Endothelial cell of umbilical vein (primary cell): ENCODE results near the gene AEBP1. TPM values are rescaled to one million over a fixed set of nuclear protein-coding genes. Genes with fewer than 3 reads are reported as not detected.

ENCODE experiments used
- BruUV-seq: library from RNA; stranded (reverse); fragments of 400-500 nt; replicated peaks from 2 replicates; lab custom pipeline; 2021; lab: Mats Ljungman, UMichigan
- CTCF ChIA-PET: fragments of 300-600, 350-600 bp; sonication (Branson Sonifier 250); formaldehyde crosslinking; loops from one replicate; lab custom pipeline; 2021; ENCODE audit warnings: antibody characterized with exemption, inconsistent platforms; lab: Charles Lee
- POLR2A ChIA-PET: fragments of 300-600, 350-600 bp; sonication (Branson Sonifier 250); formaldehyde crosslinking; loops from one replicate; lab custom pipeline; 2021; ENCODE audit warnings: antibody characterized with exemption, inconsistent platforms; lab: Charles Lee
- DNase-seq: peaks from one replicate; pipeline ENCODE4 v3.0.0-alpha.2; 2011; ENCODE audit warnings: low read depth, low spot score
- FAIRE-seq: peaks from 2 replicates; lab custom pipeline; 2011; peaks lifted over from hg19 to GRCh38; lab: Jason Lieb, UNC
- H2AFZ ChIP-seq: 2 replicates; pipeline ENCODE4 v1.6.0; 2012; ENCODE audit warnings: low read depth, low read length, control low read depth, inconsistent platforms
- H3K27ac ChIP-seq: 2 replicates; pipeline ENCODE4 v1.5.1; 2011; ENCODE audit warnings: low read depth, mild to moderate bottlenecking, control low read depth, low read length, moderate library complexity; ENCODE audit not compliant: insufficient read depth
- H3K27me3 ChIP-seq, 2 experiments: 2 replicates each; pipeline versions ENCODE4 v1.6.0 to v1.6.1; 2011; ENCODE audit warnings: low read length in 2 of 2, mixed read lengths in 1 of 2; ENCODE audit not compliant: control insufficient read depth in 2 of 2, insufficient read depth in 2 of 2
- H3K36me3 ChIP-seq, 2 experiments: 2 replicates in 1 of 2; 3 replicates in 1 of 2; pipeline ENCODE4 v1.5.1; 2011; ENCODE audit warnings: low read length in 2 of 2, mild to moderate bottlenecking in 1 of 2, moderate library complexity in 1 of 2; ENCODE audit not compliant: control insufficient read depth in 2 of 2, insufficient read depth in 2 of 2; ENCODE audit errors: extremely low read depth in 1 of 2
- H3K4me1 ChIP-seq: 3 replicates; pipeline ENCODE4 v1.5.1; 2011; ENCODE audit warnings: mild to moderate bottlenecking, low read length; ENCODE audit not compliant: control insufficient read depth, insufficient read depth; ENCODE audit errors: extremely low read depth
- H3K4me2 ChIP-seq: 2 replicates; pipeline ENCODE4 v1.6.1; 2011; ENCODE audit warnings: low read length, control low read depth, mixed read lengths; ENCODE audit not compliant: insufficient read depth
- H3K4me3 ChIP-seq, 3 experiments: fragments of 200-600 bp in 1 of 3; sonication (generic), shearing (Covaris generic) in 1 of 3; replicated peaks in 1 of 3; 2 replicates each; pipeline ENCODE4 v1.5.1; 2011 to 2016; ENCODE audit warnings: control low read depth in 3 of 3, low read length in 3 of 3, mild to moderate bottlenecking in 2 of 3, inconsistent platforms in 1 of 3, low read depth in 1 of 3, moderate library complexity in 1 of 3; ENCODE audit not compliant: insufficient read depth in 1 of 3
- H3K79me2 ChIP-seq: 2 replicates; pipeline ENCODE4 v1.6.0; 2012; ENCODE audit warnings: low read length, inconsistent platforms; ENCODE audit not compliant: control insufficient read depth, insufficient read depth
- H3K9ac ChIP-seq: replicated peaks from 2 replicates; pipeline ENCODE3; 2011; ENCODE audit warnings: low read length, control low read depth; ENCODE audit not compliant: insufficient read depth; ENCODE audit errors: extremely low read depth
- H3K9me1 ChIP-seq: replicated peaks from 3 replicates; pipeline ENCODE4 v1.6.0; 2011; ENCODE audit warnings: mild to moderate bottlenecking, low read length; ENCODE audit not compliant: control insufficient read depth, insufficient read depth; ENCODE audit errors: extremely low read depth
- H3K9me3 ChIP-seq: replicated peaks from 2 replicates; pipeline ENCODE4 v1.5.1; 2012; ENCODE audit warnings: low read length, inconsistent platforms; ENCODE audit not compliant: control insufficient read depth, insufficient read depth
- H4K20me1 ChIP-seq: replicated peaks from 2 replicates; pipeline ENCODE3; 2011; ENCODE audit warnings: mild to moderate bottlenecking, low read length; ENCODE audit not compliant: control insufficient read depth, insufficient read depth; ENCODE audit errors: extremely low read depth
- CTCF ChIP-seq, 2 donors: IDR thresholded peaks; 1 replicate in 1 of 2; 2 replicates in 1 of 2; pipeline ENCODE4 v1.5.1; 2011; ENCODE audit warnings: low read length in 2 of 2, mild to moderate bottlenecking in 2 of 2, moderate library complexity in 2 of 2, control low read depth in 1 of 2, inconsistent platforms in 1 of 2, low read depth in 1 of 2; ENCODE audit not compliant: insufficient read depth in 1 of 2; ENCODE audit errors: extremely low read depth in 1 of 2
- EZH2 ChIP-seq: IDR thresholded peaks from 2 replicates; pipeline ENCODE4 v1.6.1; 2012; ENCODE audit warnings: borderline replicate concordance, low read depth, mild to moderate bottlenecking, moderate library complexity, low read length, inconsistent platforms; ENCODE audit not compliant: severe bottlenecking
- FOS ChIP-seq: IDR thresholded peaks from 2 replicates; pipeline ENCODE4 v1.6.1; 2011; ENCODE audit warnings: mild to moderate bottlenecking, low read length, moderate library complexity, borderline replicate concordance; ENCODE audit not compliant: insufficient read depth
- GATA2 ChIP-seq: IDR thresholded peaks from 2 replicates; pipeline ENCODE4 v1.7.0; 2011; ENCODE audit warnings: low read depth, mild to moderate bottlenecking, moderate library complexity, mixed read lengths, low read length; ENCODE audit not compliant: insufficient read length, insufficient read depth
- JUN ChIP-seq: IDR thresholded peaks from 2 replicates; pipeline ENCODE4 v1.6.1; 2011; ENCODE audit warnings: borderline replicate concordance, low read depth; ENCODE audit not compliant: insufficient read length, insufficient read depth
- MAX ChIP-seq: IDR thresholded peaks from 2 replicates; pipeline ENCODE4 v1.6.1; 2011; ENCODE audit not compliant: insufficient read depth, insufficient read length
- MYC ChIP-seq: IDR thresholded peaks from one replicate; pipeline ENCODE4 v1.6.1; 2011; ENCODE audit warnings: mild to moderate bottlenecking, low read depth, low read length
- POLR2A ChIP-seq: IDR thresholded peaks from 2 replicates; pipeline ENCODE4 v1.6.1; 2012; ENCODE audit warnings: low read depth, mild to moderate bottlenecking, control low read depth, low read length
- POLR2AphosphoS5 ChIP-seq: IDR thresholded peaks from 2 replicates; pipeline ENCODE4 v1.6.1; 2012; ENCODE audit warnings: low read depth, mild to moderate bottlenecking, control low read depth, low read length, moderate library complexity; ENCODE audit not compliant: insufficient read depth
- dilution Hi-C: fragments of 300-500 bp; cut with MboI; formaldehyde crosslinking; loops from one replicate; pipeline ENCODE4 v1.15.0; 2019; ENCODE audit warnings: low sequenced_read_pairs; ENCODE audit not compliant: extremely low pct_ligation_motif_present
- intact Hi-C: fragments of 100-400 bp; cut with micrococcal nuclease; formaldehyde crosslinking; loops from one replicate; pipeline ENCODE4 v1.10.0; 2022
- polyA plus RNA-seq, 4 experiments: library from polyadenylated mRNA; depleted of rRNA in 3 of 4; stranded (reverse) in 3 of 4; unstranded in 1 of 4; fragments of >200 nt; gene quantifications; 2 replicates each; pipeline versions ENCODE4 v1.2.1 to v1.2.3, GENCODE V29; 2011 to 2012; ENCODE audit warnings: missing spikeins in 1 of 4
- total RNA-seq: library from RNA; stranded (reverse); gene quantifications from 2 replicates; pipeline ENCODE4 v1.2.3, GENCODE V29; 2021

AEBP1 gene
- total and polyA plus RNA-seq, 2 donors (not counting 3 experiments of a cell fraction or from before 2014, with no cell fraction given) = 20.6 to 48.0 TPM

GRCh38 chr7:44066111-44066460 is 38.1 kb upstream of the AEBP1 start:
- TF ChIP-seq GATA2 (no peak), MAX (no peak), EZH2 (no peak), POLR2AphosphoS5 (no peak), CTCF (IDR thresholded peaks at IDR 0.05; ENCODE audit: extremely low read depth in 1 of 2, insufficient read depth in 1 of 2, low read depth in 1 of 2, low read length in 2 of 2) (no peak), MYC (no peak), FOS (no peak), POLR2A (no peak), JUN (no peak)
- H4K20me1 ChIP-seq = no peaks in the 10 kb centered on the region
- peaks cover 2 to 13% of the 10 kb centered on the region in 2 experiments for H3K27me3 ChIP-seq
- H3K36me3 ChIP-seq = peaks cover 0 to 2% of the 10 kb centered on the region in 2 experiments
- dilution Hi-C loops (no loop called here), intact Hi-C loops (no loop called here)
- CTCF ChIA-PET = interaction anchor here (1.0 to 1.6 kb wide), 4 partner anchors 8 to 46 kb away, joined by 3 read pairs; no protein-coding TSS in a partner anchor
- no peak overlapping the region for H3K4me3 ChIP-seq
- H3K79me2 ChIP-seq = no peaks in the 10 kb centered on the region
- H3K9me3 ChIP-seq = no peaks in the 10 kb centered on the region
- H3K9ac ChIP-seq = no peak overlapping the region
- BruUV-seq = no TSS peak
- H3K4me2 ChIP-seq = no peak overlapping the region
- no peaks in the 10 kb centered on the region for H3K4me1 ChIP-seq
- POLR2A ChIA-PET = no interaction called here
- FAIRE-seq (no peak), DNase-seq (no peak)
- no peak overlapping the region for H3K27ac ChIP-seq
- no peaks in the 10 kb centered on the region for H3K9me1 ChIP-seq
- no peak overlapping the region for H2AFZ ChIP-seq
